Transverse colon (tissue), 4 donors: ENCODE results near the gene PIP5K1B.

Source experiments
- CTCF ChIP-seq, 5 experiments: fragments of 200-600 bp in 3 of 5; fragments of 450-650 bp in 2 of 5; sonication (generic) in 3 of 5; IDR thresholded peaks; 1 replicate in 2 of 5; 2 replicates in 3 of 5; pipeline ENCODE4 v1.5.1; 2016 to 2017; ENCODE audit warnings: antibody characterized with exemption in 5 of 5, inconsistent platforms in 3 of 5, mild to moderate bottlenecking in 2 of 5, moderate library complexity in 1 of 5
- POLR2A ChIP-seq: fragments of 450-650 bp; IDR thresholded peaks from one replicate; pipeline ENCODE4 v1.6.1; 2016; ENCODE audit warnings: antibody characterized with exemption, mild to moderate bottlenecking, moderate library complexity
- POLR2AphosphoS5 ChIP-seq, 3 donors: sonication (generic); formaldehyde crosslinking; IDR thresholded peaks; one replicate each; pipeline ENCODE4 v1.6.1; 2016; ENCODE audit warnings: antibody characterized with exemption in 3 of 3

GRCh38 chr9:68669218-68669617 is 35.8 kb upstream of the PIP5K1B start:
- TF ChIP-seq CTCF (IDR thresholded peaks at IDR 0.05) = no peak
- TF ChIP-seq POLR2A = no peak
- no peak for TF ChIP-seq POLR2AphosphoS5 (IDR thresholded peaks at IDR 0.05)
